Esophagus (tissue), 2 donors: Measurements from ENCODE around the gene NRIP1. TPM values are rescaled to one million over a fixed set of nuclear protein-coding genes. Genes with fewer than 3 reads are reported as not detected.

Source experiments
- H3K27ac ChIP-seq, 2 donors: one replicate each; pipeline ENCODE4 v1.5.1; 2013; ENCODE audit warnings: low read depth in 2 of 2, mild to moderate bottlenecking in 2 of 2, inconsistent platforms in 1 of 2, low read length in 1 of 2, moderate library complexity in 1 of 2
- H3K27me3 ChIP-seq, 2 donors: one replicate each; pipeline ENCODE4 v1.6.1; 2013; ENCODE audit warnings: low read length in 2 of 2, control low read depth in 1 of 2, mild to moderate bottlenecking in 1 of 2; ENCODE audit not compliant: insufficient read depth in 2 of 2, control insufficient read depth in 1 of 2
- H3K36me3 ChIP-seq, 2 donors: one replicate each; pipeline ENCODE4 v1.6.1; 2013; ENCODE audit warnings: low read length in 1 of 2; ENCODE audit not compliant: control insufficient read depth in 2 of 2, insufficient read depth in 2 of 2
- H3K4me1 ChIP-seq, 2 donors: one replicate each; pipeline ENCODE4 v1.6.1; 2013; ENCODE audit warnings: low read length in 1 of 2; ENCODE audit not compliant: control insufficient read depth in 2 of 2, insufficient read depth in 2 of 2
- H3K4me3 ChIP-seq, 2 donors: one replicate each; pipeline ENCODE4 v1.5.1; 2013; ENCODE audit warnings: low read length in 2 of 2, mild to moderate bottlenecking in 2 of 2, low read depth in 1 of 2, moderate library complexity in 1 of 2
- H3K9me3 ChIP-seq, 2 donors: one replicate each; pipeline ENCODE4 v1.6.1; 2013; ENCODE audit warnings: mild to moderate bottlenecking in 2 of 2, low read depth in 1 of 2, low read length in 1 of 2, moderate library complexity in 1 of 2; ENCODE audit not compliant: control insufficient read depth in 2 of 2, insufficient read depth in 1 of 2
- WGBS, 2 donors: extraction: QIAGEN DNeasy Blood & Tissue Kit; methylation state at CpG; one replicate each; pipeline ENCODE4 v1.1.7; 2013; 5-methylcytosine and 5-hydroxymethylcytosine counted together
- polyA plus RNA-seq, 2 donors: library from polyadenylated mRNA; stranded (reverse); fragments of 200-250 nt; gene quantifications; one replicate each; pipeline ENCODE4 v1.2.3, GENCODE V29; 2013
- donor health status: healthy with polysubstance abuse.
- donor health status: Bipolar disorder and iron deficiency.

NRIP1 gene
- polyA plus RNA-seq, 2 donors, result 3.5 to 4.3 TPM

DNA sequence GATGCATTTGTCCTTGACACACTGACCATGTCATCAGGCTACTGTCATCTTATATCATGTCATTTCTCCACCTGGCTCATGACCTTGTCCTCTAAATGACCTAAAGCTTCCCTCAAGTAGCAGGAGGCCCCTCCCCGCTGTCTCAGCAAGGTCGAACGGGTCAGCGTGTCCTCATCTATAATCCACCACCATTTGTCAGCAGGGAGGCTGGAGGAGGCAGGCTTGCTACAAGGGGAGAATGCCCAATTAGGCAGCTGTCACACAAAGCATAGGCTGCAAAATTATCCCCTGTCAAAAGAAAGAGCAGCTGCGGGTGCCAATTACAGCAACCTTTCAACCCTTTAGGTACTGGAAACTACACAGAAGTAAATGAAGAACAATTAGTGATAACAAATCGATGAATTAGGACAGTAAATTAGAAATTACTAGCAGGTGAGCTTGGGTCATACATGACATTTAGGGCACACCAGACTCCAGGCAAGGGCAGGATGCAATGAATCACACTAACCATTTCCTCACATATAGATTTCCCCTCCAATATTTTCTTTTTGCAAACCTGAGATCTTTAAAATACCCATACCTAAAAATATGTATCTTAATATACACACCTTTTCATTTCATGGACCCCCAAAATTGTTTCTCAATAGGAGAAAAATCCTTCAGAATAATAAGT is 61.2 kb downstream of the NRIP1 start:
- Histone ChIP-seq H3K27me3 (no peaks in the 10 kb centered on the region), H3K4me3 (no peak overlapping the region), H3K9me3 (no peaks in the 10 kb centered on the region), H3K4me1 (peaks cover 0 to 2% of the 10 kb centered on the region in 2 donors), H3K36me3 (no peaks in the 10 kb centered on the region), H3K27ac (no peak overlapping the region)
- 73 to 85% methylated on average over 6 of the region's 6 CpGs for WGBS, 2 donors

DNA sequence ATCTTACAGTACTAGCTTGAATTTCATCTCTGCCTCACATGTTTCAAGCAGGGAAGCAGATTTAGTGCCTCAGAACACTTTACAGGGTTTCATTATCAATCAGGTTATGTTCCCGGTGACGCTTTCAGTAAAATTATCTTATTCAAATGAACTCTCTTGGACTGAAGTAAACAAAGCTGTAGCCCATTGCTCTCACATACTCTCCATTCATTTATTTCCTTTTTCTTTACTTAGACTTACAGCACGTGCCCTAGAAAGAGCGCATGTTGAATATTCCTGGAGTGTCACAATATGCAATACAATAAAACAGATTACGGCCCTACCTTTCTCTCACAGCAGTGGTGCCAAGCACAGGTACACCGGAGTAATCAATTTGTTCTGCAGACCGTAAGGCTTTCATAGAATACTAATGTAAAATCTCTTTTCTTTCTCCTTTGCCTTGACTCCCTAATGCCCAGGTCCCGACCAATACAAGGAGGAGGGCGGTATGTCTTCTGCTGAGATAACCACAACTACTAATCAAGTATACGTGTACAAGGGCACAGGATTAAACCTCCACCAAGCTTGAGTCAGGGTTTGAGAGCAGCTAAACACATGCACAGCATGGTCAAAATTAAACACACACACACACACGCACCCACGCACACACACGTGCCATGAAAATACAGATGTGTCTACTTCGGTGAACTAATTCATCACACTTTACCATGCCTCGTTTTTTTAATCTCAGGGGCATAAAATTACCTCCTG is 62.8 kb downstream of the NRIP1 start:
- Histone ChIP-seq H3K4me1 (peaks cover 0 to 2% of the 10 kb centered on the region in 2 donors), H3K4me3 (no peak overlapping the region), H3K27ac (no peak overlapping the region), H3K27me3 (no peaks in the 10 kb centered on the region), H3K9me3 (no peaks in the 10 kb centered on the region), H3K36me3 (no peaks in the 10 kb centered on the region)
- WGBS, 2 donors, result 68 to 85% methylated on average over 15 of the region's 15 CpGs

DNA sequence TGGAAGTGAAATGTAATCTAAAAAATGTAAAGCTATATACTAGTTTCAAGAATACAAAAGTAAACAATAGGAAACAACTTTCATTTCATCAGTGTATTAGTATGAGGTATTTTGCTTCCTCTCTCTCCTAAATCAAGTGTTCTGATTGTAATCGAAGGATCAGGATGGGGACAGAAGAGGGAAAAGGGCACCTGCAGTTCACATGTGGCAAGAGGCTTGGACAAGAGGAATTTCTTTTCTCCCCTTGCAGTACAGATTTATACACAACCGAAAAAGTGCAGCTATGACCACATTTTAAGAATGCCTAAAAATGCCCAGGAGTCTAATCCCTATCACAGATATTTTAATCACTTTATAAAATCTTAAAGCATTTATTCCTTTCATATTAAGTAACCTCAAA is 63.7 kb downstream of the NRIP1 start:
- 78 to 82% methylated on average over 2 of the region's 2 CpGs for WGBS, 2 donors
- no peaks in the 10 kb centered on the region for H3K36me3 ChIP-seq
- peaks cover 0 to 2% of the 10 kb centered on the region in 2 donors for H3K4me1 ChIP-seq
- H3K27ac ChIP-seq, result no peak overlapping the region
- no peak overlapping the region for H3K4me3 ChIP-seq
- no peaks in the 10 kb centered on the region for H3K9me3 ChIP-seq
- H3K27me3 ChIP-seq, result no peaks in the 10 kb centered on the region

DNA sequence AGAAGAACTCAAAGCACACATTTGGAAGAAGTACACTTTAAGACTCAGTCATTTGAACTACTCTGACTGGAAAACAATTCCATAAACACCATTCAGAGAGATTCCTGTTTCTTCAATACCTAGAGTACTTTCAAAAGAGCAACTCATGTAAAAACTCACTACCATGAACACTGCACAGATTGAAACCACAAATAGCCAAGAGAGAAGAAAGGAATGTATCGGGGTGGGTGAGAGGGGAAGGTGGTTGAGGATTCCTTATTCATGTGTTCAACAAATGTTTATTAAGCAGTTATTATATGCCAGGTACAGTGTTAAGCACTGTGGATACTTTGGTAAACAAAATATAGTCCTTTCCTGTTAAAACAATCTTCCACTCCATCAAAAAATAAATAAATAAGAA is 64.7 kb downstream of the NRIP1 start:
- H3K27me3 ChIP-seq, result no peaks in the 10 kb centered on the region
- H3K4me1 ChIP-seq, result peaks cover 0 to 2% of the 10 kb centered on the region in 2 donors
- H3K36me3 ChIP-seq, result no peaks in the 10 kb centered on the region
- H3K27ac ChIP-seq, result no peak overlapping the region
- no peak overlapping the region for H3K4me3 ChIP-seq
- WGBS, 2 donors, result 96 to 98% methylated on average over 1 of the region's 1 CpG
- no peaks in the 10 kb centered on the region for H3K9me3 ChIP-seq

DNA sequence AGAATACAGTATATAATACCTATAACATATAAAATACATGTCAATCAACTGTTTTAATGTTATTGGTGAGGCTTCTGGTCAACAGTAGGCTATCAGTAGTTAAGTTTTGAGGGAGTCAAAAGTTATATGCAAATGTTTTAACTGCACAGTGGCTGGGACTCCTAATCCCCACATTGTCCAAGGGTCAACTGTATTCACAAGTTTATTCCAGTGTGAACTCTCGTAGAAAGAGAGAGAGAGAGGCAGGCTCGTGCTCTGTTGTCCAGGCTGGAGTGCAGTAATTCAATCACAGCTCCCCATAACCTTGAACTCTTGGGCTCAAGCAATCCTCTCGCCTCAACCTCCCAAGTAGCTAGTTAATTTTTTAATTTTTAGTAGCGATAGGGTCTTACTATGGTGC is 66.0 kb downstream of the NRIP1 start:
- Histone ChIP-seq H3K9me3 (no peaks in the 10 kb centered on the region), H3K27ac (no peak overlapping the region), H3K36me3 (no peaks in the 10 kb centered on the region), H3K4me1 (peaks cover 0 to 2% of the 10 kb centered on the region in 2 donors), H3K4me3 (no peak overlapping the region), H3K27me3 (no peaks in the 10 kb centered on the region)
- 95 to 97% methylated on average over 4 of the region's 4 CpGs for WGBS, 2 donors

DNA sequence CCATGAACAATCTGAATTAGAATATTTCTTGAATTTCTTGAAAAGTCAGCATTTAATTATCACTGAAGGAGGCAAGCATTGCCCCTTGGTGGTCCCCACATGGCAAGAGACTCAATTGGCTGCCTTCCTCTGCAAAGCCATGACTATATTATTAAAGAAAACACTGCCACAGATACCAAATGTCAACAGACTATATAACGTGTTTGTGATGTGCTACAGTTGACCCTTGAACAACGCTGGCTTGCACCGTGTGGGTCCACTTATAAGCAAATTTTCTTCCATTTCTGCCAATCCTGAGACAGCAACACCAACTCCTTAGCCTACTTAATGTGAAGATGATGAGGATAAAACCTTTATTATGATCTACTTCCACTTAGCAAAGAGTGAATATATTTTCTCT is 66.5 kb downstream of the NRIP1 start:
- no peaks in the 10 kb centered on the region for H3K36me3 ChIP-seq
- H3K4me3 ChIP-seq, result no peak overlapping the region
- H3K27me3 ChIP-seq, result no peaks in the 10 kb centered on the region
- WGBS, 2 donors, result 74 to 88% methylated on average over 3 of the region's 3 CpGs
- no peak overlapping the region for H3K27ac ChIP-seq
- H3K4me1 ChIP-seq, result peaks cover 0 to under 1% of the 10 kb centered on the region in 2 donors
- no peaks in the 10 kb centered on the region for H3K9me3 ChIP-seq

DNA sequence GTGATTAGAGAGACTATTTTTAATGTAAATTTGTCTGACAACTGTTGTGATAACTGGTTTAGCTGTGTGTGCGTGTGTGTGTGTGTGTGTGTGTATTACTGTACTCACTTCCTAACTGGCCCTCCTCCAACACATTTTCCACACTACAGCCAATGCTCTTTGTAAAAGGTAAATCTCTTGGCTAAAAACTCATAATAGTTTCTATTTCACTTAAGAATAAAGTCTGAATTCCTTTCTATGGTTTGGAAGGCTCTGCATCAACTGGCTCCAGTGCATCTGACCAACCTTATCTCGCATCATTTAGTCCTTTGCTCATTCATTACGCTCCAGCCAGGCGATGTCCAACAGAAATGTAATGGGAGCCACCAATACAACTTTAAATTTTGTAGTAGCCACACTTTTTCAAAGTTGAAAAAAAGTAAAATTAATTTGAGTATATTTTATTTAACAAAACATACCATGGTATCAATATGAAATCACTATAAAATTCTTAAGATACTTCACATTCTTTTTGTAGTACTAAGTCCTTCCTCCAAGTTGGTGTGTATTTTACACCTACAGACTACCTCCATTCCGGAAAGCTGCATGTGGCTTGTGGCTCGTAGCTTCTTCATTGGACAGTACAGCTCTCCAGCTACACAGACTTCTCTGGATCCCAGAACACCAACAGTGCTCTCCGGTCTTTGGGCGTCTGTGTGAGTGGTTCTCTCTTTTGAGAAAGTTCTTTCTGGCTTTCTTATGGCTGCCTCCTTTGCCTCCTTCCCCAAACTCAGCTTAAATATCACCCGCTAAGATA is 68.9 kb downstream of the NRIP1 start:
- 80 to 81% methylated on average over 9 of the region's 9 CpGs for WGBS, 2 donors
- H3K36me3 ChIP-seq, result no peaks in the 10 kb centered on the region
- no peaks in the 10 kb centered on the region for H3K4me1 ChIP-seq
- H3K9me3 ChIP-seq, result no peaks in the 10 kb centered on the region
- no peaks in the 10 kb centered on the region for H3K27me3 ChIP-seq
- no peak overlapping the region for H3K27ac ChIP-seq
- no peak overlapping the region for H3K4me3 ChIP-seq

DNA sequence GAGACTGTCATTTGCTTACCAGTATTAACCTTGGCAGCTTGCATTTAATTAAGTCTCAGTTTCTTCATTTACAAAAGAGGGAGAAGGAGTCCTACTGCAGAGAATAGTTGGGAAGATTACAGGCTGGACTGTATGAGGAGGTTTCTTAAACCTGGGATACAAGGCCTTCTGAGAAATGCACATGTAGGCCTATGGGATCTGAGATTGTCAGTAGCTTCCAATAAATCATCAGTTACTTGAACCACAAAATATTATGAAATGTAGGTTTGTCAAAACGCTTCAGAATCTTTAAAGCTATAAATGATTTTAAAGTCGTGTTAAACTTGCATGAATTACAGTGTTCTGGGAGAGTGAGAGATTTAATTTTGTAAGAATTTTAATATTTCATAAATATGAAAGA is 69.6 kb downstream of the NRIP1 start:
- no peak overlapping the region for H3K4me3 ChIP-seq
- 46 to 53% methylated on average over 2 of the region's 2 CpGs for WGBS, 2 donors
- H3K27me3 ChIP-seq, result no peaks in the 10 kb centered on the region
- H3K9me3 ChIP-seq, result no peaks in the 10 kb centered on the region
- no peaks in the 10 kb centered on the region for H3K36me3 ChIP-seq
- no peak overlapping the region for H3K27ac ChIP-seq
- no peaks in the 10 kb centered on the region for H3K4me1 ChIP-seq

DNA sequence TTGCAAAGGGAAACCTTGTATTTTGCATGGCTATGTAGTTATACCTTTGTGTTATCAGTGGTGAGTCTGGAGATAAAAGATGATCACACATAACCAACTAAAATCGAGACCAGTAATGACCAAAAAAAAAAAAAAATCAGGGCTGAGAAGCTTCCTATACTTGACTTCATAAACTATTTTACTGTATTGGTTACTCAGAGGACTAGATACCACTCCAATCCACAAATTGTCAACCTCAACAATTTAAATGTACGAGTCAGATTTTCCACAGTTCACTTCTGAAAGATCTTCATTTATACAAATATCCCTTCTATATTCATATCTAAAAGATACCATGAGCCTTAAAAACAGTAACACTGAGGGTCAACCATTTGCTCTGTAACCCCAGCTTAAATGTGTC is 71.7 kb downstream of the NRIP1 start:
- H3K4me1 ChIP-seq, result no peaks in the 10 kb centered on the region
- no peaks in the 10 kb centered on the region for H3K36me3 ChIP-seq
- WGBS, 2 donors, result 85 to 86% methylated on average over 2 of the region's 2 CpGs
- H3K4me3 ChIP-seq, result no peak overlapping the region
- no peaks in the 10 kb centered on the region for H3K9me3 ChIP-seq
- no peaks in the 10 kb centered on the region for H3K27me3 ChIP-seq
- H3K27ac ChIP-seq, result no peak overlapping the region
